ENCODE data around the gene TWF2. TPM values are rescaled to one million over a fixed set of nuclear protein-coding genes. Genes with fewer than 3 reads are reported as not detected.

The TWF2 gene
- polyA plus RNA-seq, 1 donor from 2014 or later = 61.7 TPM

DNA sequence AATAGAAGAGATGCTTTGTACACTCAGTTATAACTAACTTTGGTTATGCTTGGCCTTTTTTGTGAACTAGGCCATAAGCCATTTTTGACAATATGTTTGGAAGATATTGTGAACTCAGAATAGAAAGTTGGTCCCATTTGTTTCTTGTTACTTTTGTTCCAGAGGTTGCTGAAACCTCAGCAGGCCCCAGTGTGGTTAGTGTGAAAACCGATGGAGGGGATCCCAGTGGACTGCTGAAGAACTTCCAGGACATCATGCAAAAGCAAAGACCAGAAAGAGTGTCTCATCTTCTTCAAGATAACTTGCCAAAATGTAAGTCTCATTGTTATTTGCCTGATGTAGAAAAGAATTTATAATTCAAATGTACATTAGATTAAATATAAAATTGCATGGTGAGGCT lies 35.3 kb downstream of the TWF2 start:
- TF ChIP-seq RAD21 (conservative IDR thresholded peaks at IDR 0.05) (no peak), EP300 (conservative IDR thresholded peaks at IDR 0.05; ENCODE audit: poor library complexity, severe bottlenecking) (no peak), SMC3 (conservative IDR thresholded peaks at IDR 0.05; ENCODE audit: poor library complexity) (no peak), TAF1 (IDR thresholded peaks at IDR 0.05; ENCODE audit: low read depth) (no peak), MXI1 (conservative IDR thresholded peaks at IDR 0.05; ENCODE audit: poor library complexity, severe bottlenecking) (no peak), POLR2AphosphoS5 (IDR thresholded peaks at IDR 0.05) (no peak)
- TF ChIP-seq, protein P1, sequence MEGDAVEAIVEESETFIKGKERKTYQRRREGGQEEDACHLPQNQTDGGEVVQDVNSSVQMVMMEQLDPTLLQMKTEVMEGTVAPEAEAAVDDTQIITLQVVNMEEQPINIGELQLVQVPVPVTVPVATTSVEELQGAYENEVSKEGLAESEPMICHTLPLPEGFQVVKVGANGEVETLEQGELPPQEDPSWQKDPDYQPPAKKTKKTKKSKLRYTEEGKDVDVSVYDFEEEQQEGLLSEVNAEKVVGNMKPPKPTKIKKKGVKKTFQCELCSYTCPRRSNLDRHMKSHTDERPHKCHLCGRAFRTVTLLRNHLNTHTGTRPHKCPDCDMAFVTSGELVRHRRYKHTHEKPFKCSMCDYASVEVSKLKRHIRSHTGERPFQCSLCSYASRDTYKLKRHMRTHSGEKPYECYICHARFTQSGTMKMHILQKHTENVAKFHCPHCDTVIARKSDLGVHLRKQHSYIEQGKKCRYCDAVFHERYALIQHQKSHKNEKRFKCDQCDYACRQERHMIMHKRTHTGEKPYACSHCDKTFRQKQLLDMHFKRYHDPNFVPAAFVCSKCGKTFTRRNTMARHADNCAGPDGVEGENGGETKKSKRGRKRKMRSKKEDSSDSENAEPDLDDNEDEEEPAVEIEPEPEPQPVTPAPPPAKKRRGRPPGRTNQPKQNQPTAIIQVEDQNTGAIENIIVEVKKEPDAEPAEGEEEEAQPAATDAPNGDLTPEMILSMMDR (IDR thresholded peaks at IDR 0.05; ENCODE audit: poor library complexity, severe bottlenecking) = no peak
- TF ChIP-seq, protein P2, sequence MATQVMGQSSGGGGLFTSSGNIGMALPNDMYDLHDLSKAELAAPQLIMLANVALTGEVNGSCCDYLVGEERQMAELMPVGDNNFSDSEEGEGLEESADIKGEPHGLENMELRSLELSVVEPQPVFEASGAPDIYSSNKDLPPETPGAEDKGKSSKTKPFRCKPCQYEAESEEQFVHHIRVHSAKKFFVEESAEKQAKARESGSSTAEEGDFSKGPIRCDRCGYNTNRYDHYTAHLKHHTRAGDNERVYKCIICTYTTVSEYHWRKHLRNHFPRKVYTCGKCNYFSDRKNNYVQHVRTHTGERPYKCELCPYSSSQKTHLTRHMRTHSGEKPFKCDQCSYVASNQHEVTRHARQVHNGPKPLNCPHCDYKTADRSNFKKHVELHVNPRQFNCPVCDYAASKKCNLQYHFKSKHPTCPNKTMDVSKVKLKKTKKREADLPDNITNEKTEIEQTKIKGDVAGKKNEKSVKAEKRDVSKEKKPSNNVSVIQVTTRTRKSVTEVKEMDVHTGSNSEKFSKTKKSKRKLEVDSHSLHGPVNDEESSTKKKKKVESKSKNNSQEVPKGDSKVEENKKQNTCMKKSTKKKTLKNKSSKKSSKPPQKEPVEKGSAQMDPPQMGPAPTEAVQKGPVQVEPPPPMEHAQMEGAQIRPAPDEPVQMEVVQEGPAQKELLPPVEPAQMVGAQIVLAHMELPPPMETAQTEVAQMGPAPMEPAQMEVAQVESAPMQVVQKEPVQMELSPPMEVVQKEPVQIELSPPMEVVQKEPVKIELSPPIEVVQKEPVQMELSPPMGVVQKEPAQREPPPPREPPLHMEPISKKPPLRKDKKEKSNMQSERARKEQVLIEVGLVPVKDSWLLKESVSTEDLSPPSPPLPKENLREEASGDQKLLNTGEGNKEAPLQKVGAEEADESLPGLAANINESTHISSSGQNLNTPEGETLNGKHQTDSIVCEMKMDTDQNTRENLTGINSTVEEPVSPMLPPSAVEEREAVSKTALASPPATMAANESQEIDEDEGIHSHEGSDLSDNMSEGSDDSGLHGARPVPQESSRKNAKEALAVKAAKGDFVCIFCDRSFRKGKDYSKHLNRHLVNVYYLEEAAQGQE (IDR thresholded peaks at IDR 0.05; ENCODE audit: borderline replicate concordance) = no peak
- H3K36me3 ChIP-seq (ENCODE audit: insufficient read depth, low read length) = no peaks in the 10 kb centered on the region
- no peaks in the 10 kb centered on the region for H3K9me3 ChIP-seq (ENCODE audit: low read length)

DNA sequence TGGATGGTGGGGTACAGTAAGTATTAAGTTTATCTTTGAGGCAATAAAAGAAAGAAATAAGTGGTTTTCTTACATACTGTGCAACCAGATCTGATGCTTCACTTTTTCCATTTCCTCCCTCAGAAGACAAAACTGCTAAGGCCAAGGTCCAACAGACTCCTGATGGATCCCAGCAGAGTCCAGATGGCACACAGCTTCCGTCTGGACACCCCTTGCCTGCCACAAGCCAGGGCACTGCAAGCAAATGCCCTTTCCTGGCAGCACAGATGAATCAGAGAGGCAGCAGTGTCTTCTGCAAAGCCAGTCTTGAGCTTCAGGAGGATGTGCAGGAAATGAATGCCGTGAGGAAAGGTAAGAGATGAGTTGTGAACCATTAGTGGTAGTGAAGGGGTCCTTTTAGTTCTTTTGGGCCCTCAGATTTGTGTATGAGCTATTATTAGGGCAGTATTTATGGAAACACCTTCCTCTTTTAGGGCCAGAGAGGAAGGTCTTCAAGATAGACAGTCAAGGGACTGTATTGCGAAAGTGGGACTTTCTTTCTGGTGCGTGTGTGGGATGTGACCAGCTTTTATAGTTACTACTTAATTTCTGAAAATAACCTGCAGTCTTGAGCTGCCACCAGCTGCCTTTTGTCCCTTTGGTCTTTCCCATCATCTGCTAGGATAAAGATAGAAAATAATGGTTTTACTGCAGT lies 36.4 kb downstream of the TWF2 start:
- H3F3A ChIP-seq (ENCODE audit: insufficient read depth, low read length, poor library complexity, severe bottlenecking) = no peaks in the 10 kb centered on the region
- H3K79me2 ChIP-seq (replicated peaks; ENCODE audit: insufficient read depth, low read length) = peaks cover 15% of the 10 kb centered on the region
- H3K4me3 ChIP-seq (ENCODE audit: low read length) = no peak overlapping the region
- no peaks in the 10 kb centered on the region for H4K20me1 ChIP-seq (ENCODE audit: insufficient read depth)
- no peaks in the 10 kb centered on the region for H3K9me2 ChIP-seq (ENCODE audit: insufficient read depth, low read length)
- no peak overlapping the region for H3K4me2 ChIP-seq (ENCODE audit: low read length)
- H3K27me3 ChIP-seq (ENCODE audit: insufficient read depth, low read depth, low read length) = no peaks in the 10 kb centered on the region
- H3K36me3 ChIP-seq (ENCODE audit: insufficient read depth, low read length) = no peaks in the 10 kb centered on the region
- TF ChIP-seq RAD21 (conservative IDR thresholded peaks at IDR 0.05) = no peak
- TF ChIP-seq SMC3 (conservative IDR thresholded peaks at IDR 0.05; ENCODE audit: poor library complexity) = no peak
- TF ChIP-seq, protein P1 (IDR thresholded peaks at IDR 0.05; ENCODE audit: poor library complexity, severe bottlenecking) = no peak
- no peak for TF ChIP-seq TAF1 (IDR thresholded peaks at IDR 0.05; ENCODE audit: low read depth)
- no peak for TF ChIP-seq MXI1 (conservative IDR thresholded peaks at IDR 0.05; ENCODE audit: poor library complexity, severe bottlenecking)
- no peak for TF ChIP-seq EZH2 (IDR thresholded peaks at IDR 0.05; ENCODE audit: borderline replicate concordance, insufficient read depth, low read length, poor library complexity, severe bottlenecking)
- TF ChIP-seq POLR2AphosphoS5 (IDR thresholded peaks at IDR 0.05) = no peak
- no peak for TF ChIP-seq EP300 (conservative IDR thresholded peaks at IDR 0.05; ENCODE audit: poor library complexity, severe bottlenecking)
- TF ChIP-seq, protein P2 (IDR thresholded peaks at IDR 0.05; ENCODE audit: borderline replicate concordance) = no peak
- H3K9ac ChIP-seq (ENCODE audit: low read length) = no peak overlapping the region
- no peaks in the 10 kb centered on the region for H3K9me3 ChIP-seq (ENCODE audit: low read length)
- H2AFZ ChIP-seq (ENCODE audit: low read depth, low read length) = no peak overlapping the region
- no peak overlapping the region for H3K27ac ChIP-seq (ENCODE audit: low read length)

More for the DNA sequence above, 35.3 kb downstream of the TWF2 start:
- H3K27ac ChIP-seq (ENCODE audit: low read length) = no peak overlapping the region
- no peaks in the 10 kb centered on the region for H3K9me2 ChIP-seq (ENCODE audit: insufficient read depth, low read length)
- no peak overlapping the region for H3K4me2 ChIP-seq (ENCODE audit: low read length)
- H4K20me1 ChIP-seq (ENCODE audit: insufficient read depth) = no peaks in the 10 kb centered on the region
- no peak overlapping the region for H3K4me3 ChIP-seq (ENCODE audit: low read length)
- H3K79me2 ChIP-seq (replicated peaks; ENCODE audit: insufficient read depth, low read length) = peaks cover 8% of the 10 kb centered on the region
- no peak overlapping the region for H3K9ac ChIP-seq (ENCODE audit: low read length)
- no peak overlapping the region for H2AFZ ChIP-seq (ENCODE audit: low read depth, low read length)
- H3K27me3 ChIP-seq (ENCODE audit: insufficient read depth, low read depth, low read length) = no peaks in the 10 kb centered on the region
- no peaks in the 10 kb centered on the region for H3F3A ChIP-seq (ENCODE audit: insufficient read depth, low read length, poor library complexity, severe bottlenecking)

Measured in neural cell (in vitro differentiated cells).